ENCODE results near the gene ITPR1.

Gene ITPR1

DNA sequence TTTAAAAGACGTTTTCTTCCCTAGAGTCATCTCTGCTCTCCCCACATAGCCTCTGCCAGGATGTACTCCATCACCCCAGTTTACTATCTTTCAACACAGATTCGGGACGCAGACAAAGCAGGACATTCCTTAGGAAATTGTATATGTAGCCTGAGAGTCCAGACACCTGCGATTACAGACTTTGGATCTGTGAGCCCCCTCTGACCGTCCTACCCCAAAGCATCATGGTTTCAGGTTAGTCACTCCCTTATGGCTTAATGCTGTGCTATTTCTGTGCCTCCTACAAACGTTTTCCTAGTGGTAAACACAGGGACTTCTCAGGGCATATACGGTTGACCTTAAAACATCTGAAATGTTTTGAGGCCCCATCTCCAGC lies 252.1 kb downstream of the ITPR1 start:
- H3K4me3 ChIP-seq: no peak overlapping the region
- in situ Hi-C loops (cut with MboI; ENCODE audit: low sequenced_read_pairs): no loop called here
- no peak for DNase-seq (ENCODE audit: low spot score in 2 of 2)
- H3K27me3 ChIP-seq (ENCODE audit: low read depth): no peaks in the 10 kb centered on the region
- H3K4me1 ChIP-seq: no peaks in the 10 kb centered on the region
- no peaks in the 10 kb centered on the region for H3K9me3 ChIP-seq
- H3K36me3 ChIP-seq (replicated peaks): no peaks in the 10 kb centered on the region

DNA sequence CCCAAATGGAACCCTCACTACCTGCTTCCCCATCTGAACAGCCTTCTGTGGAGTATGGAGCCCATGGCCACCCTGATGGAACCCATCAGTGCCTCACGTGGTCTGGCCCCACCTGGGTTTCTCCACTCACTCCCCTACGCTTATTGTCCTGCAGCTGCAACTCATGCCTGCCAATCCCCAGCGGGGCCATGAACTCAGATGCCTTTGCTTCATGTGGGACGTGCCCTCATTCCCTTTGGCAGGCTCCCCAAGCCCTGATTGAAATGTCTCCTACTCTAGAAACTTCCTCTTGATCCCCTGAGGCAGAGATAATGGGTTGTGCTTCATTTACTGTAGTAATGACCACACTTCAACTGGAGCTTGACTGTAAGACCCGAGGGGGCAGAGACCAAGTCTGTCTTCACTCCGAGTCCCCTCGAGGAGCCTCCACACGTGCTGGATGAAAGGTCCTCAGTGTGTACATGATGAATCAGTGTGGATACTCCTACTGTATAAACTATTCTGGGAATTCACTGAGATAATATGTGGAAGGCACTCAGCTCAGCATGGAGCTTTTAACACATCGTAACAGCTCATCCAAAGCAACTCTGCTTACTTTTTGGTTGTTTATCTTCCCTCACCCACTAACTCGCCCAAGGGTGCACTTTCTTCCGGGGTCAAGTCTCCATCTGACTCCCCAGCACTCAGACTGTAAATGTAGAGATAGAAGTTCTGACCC lies 253.3 kb downstream of the ITPR1 start:
- Histone ChIP-seq H3K9me3 (no peaks in the 10 kb centered on the region), H3K36me3 (replicated peaks) (no peaks in the 10 kb centered on the region), H3K27me3 (ENCODE audit: low read depth) (no peaks in the 10 kb centered on the region), H3K4me3 (no peak overlapping the region), H3K4me1 (no peaks in the 10 kb centered on the region)
- no peak for DNase-seq (ENCODE audit: low spot score in 2 of 2)
- in situ Hi-C loops (cut with MboI; ENCODE audit: low sequenced_read_pairs): no loop called here

DNA sequence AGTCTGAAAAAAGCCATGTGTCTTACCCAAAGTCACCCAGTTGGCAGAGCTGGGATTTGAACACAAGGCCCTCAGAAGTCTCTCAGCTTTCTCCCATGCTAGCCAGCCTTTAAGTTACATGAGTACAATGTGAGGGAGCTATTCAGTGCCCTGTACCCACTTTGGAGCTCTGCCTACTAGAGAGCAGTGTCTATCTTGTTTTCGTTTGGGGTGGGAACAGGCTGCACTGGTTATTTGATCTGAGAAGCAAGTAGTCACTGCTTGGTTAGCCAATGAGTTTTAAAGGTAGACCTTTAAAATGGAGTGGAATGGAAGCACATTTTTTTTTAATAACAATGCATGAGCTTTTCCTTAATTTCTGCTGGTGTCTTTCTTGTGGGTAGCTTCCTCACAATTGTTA lies 255.0 kb downstream of the ITPR1 start:
- H3K27me3 ChIP-seq (ENCODE audit: low read depth): no peaks in the 10 kb centered on the region
- DNase-seq (ENCODE audit: low spot score in 2 of 2): no peak
- no peaks in the 10 kb centered on the region for H3K36me3 ChIP-seq (replicated peaks)
- H3K9me3 ChIP-seq: no peaks in the 10 kb centered on the region
- H3K4me3 ChIP-seq: no peak overlapping the region
- H3K4me1 ChIP-seq: no peaks in the 10 kb centered on the region
- in situ Hi-C loops (cut with MboI; ENCODE audit: low sequenced_read_pairs): no loop called here

DNA sequence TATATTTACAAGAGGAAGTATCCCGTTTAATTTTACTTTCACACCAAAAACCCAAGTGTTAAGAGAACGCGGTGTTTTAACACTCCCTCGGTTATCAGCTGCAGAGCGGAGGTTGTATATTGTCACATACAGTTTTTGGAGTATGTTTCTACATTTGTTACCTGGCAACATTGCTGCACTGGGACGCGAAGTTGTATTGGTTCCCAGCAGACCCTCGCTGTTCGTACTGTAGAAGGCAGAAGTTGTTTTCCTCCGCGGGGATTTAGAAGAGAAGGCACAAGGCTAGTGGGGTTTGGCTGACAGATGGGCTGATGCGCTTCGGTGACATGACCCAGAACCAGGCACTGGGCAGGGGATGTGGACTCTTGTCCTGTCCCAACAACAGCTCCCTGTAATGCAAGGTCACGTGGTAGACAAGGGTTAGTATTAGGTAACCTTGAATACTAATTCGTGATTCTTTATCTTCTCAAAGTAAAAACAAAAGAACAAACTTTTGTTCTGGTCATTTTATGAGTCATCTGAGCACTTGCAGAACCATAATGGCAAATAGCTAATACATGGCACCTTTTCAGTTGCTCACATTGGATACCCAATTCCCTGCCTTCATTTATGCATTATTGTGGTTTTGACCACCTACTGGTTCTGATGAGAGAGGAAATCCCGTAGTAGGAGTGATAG lies 255.7 kb downstream of the ITPR1 start:
- no peaks in the 10 kb centered on the region for H3K4me1 ChIP-seq

DNA sequence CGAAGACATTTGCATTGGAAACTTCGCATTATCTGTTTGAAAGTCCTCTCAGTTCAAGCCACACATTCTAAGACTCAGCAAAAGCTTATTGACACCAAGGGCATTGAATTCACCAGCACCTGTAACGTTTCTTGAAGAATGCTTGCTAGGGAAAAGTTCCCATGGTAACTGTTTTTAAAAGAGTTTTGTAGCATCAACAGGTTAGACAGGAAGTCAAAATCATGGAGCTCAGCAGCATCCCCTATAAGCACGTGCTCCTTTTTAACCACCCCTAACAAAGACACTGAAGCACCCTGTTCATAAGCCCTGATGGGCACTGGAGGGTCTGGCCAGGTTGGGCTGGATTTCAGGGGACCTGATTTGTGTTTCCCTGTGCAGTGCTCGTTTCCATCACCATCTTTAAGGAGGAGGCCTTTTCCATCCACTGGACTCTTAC lies 256.4 kb downstream of the ITPR1 start:
- Histone ChIP-seq H3K4me3 (no peak overlapping the region), H3K4me1 (no peaks in the 10 kb centered on the region), H3K9me3 (no peaks in the 10 kb centered on the region), H3K36me3 (replicated peaks) (no peaks in the 10 kb centered on the region), H3K27me3 (ENCODE audit: low read depth) (no peaks in the 10 kb centered on the region)
- DNase-seq (ENCODE audit: low spot score in 2 of 2): no peak
- in situ Hi-C loops (cut with MboI; ENCODE audit: low sequenced_read_pairs): no loop called here

More for the DNA sequence above, 255.7 kb downstream of the ITPR1 start:
- H3K4me3 ChIP-seq: no peak overlapping the region
- H3K36me3 ChIP-seq (replicated peaks): no peaks in the 10 kb centered on the region
- no peaks in the 10 kb centered on the region for H3K27me3 ChIP-seq (ENCODE audit: low read depth)
- no peak for DNase-seq (ENCODE audit: low spot score in 2 of 2)
- H3K9me3 ChIP-seq: no peaks in the 10 kb centered on the region
- in situ Hi-C loops (cut with MboI; ENCODE audit: low sequenced_read_pairs): no loop called here

DNA sequence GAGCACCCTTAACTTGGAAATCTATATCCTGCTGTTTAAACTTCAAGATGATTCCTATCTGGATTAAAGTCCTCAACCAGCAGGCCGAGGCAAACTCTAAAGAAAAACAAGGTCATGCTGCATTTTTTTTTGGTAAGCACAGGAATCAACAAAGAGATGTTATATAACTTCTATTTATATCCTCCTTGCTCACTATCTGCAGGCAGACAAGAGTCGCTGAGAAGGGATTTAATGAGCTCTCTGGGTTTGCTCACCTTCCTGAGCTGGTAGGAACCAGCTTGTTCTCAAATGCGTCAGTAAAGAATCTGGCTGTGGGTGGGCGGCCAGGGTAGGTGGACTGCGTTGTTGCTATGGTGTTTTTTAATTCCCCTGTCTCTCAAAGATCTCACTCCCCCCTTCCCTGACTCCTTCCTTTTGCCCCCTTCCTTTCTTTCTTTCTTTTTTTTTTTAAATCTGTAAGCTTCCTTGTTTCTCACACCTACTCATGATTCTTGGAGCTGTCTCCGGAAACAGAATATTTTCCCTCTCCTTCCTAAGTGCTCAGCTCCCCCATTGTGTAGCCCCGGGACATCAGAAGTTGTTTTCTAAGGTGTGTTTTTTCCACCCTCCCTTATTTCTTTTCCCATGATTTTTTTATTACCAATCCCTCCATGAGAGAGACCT lies 257.3 kb downstream of the ITPR1 start:
- Histone ChIP-seq H3K4me3 (no peak overlapping the region), H3K4me1 (no peaks in the 10 kb centered on the region), H3K27me3 (ENCODE audit: low read depth) (no peaks in the 10 kb centered on the region), H3K36me3 (replicated peaks) (no peaks in the 10 kb centered on the region), H3K9me3 (no peaks in the 10 kb centered on the region)
- DNase-seq (ENCODE audit: low spot score in 2 of 2): no peak
- in situ Hi-C loops (cut with MboI; ENCODE audit: low sequenced_read_pairs): no loop called here

DNA sequence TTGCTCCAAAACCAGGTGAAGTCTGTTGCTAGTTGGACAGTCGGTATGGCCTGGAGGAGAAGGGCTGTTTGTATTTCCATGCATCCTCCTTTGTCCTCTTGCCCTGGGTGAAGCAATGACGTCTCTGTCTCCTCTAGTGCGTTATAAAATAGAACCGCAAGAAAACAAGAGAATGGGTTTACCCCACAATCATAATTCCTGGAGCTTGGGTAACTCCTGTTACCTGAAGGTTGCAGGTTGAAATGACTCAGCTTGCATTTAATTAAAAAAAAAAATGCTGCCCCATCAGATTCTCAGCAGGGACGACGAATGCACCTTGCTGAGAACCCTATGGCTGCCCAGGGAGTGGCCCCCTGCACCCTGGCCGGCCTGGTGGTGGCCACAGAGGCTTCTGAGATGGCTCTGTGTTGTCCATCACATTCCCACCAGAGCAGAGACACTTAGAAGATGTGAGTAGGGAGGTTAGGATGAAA lies 257.9 kb downstream of the ITPR1 start:
- Histone ChIP-seq H3K4me3 (no peak overlapping the region), H3K4me1 (no peaks in the 10 kb centered on the region), H3K9me3 (no peaks in the 10 kb centered on the region), H3K27me3 (ENCODE audit: low read depth) (no peaks in the 10 kb centered on the region), H3K36me3 (replicated peaks) (no peaks in the 10 kb centered on the region)
- in situ Hi-C loops (cut with MboI; ENCODE audit: low sequenced_read_pairs): no loop called here
- DNase-seq (ENCODE audit: low spot score in 2 of 2): no peak

DNA sequence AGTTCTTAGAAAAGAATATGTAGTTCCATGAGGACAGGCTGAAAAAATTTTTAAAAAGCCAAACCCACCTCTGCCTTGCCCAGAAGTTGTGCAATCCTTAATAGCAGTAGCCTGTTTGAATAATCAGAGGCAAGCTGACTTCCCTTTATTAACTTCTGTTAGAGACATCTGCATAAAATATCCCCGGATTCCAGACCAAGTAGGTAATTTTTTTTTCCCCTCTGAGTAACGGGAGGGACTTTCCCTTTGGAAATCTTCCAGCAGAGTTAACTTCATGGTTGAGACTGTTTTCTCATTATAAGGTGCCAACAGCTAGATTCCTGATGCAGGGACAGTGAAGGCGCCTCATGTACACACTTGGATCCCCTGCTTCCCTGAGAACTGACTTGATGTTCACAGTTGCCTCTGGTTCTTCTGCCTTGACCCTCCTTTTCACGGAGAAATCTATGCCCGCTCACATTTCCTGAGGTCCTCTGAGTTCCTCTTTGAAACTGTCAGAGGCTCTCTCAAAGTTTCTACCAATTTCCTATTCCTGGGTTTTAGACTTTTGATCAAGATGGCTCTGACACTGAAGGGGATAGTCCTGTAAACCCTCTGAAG lies 258.5 kb downstream of the ITPR1 start:
- Histone ChIP-seq H3K4me1 (no peaks in the 10 kb centered on the region), H3K9me3 (no peaks in the 10 kb centered on the region), H3K36me3 (replicated peaks) (no peaks in the 10 kb centered on the region), H3K27me3 (ENCODE audit: low read depth) (no peaks in the 10 kb centered on the region), H3K4me3 (no peak overlapping the region)
- DNase-seq (ENCODE audit: low spot score in 2 of 2): no peak
- in situ Hi-C loops (cut with MboI; ENCODE audit: low sequenced_read_pairs): no loop called here

DNA sequence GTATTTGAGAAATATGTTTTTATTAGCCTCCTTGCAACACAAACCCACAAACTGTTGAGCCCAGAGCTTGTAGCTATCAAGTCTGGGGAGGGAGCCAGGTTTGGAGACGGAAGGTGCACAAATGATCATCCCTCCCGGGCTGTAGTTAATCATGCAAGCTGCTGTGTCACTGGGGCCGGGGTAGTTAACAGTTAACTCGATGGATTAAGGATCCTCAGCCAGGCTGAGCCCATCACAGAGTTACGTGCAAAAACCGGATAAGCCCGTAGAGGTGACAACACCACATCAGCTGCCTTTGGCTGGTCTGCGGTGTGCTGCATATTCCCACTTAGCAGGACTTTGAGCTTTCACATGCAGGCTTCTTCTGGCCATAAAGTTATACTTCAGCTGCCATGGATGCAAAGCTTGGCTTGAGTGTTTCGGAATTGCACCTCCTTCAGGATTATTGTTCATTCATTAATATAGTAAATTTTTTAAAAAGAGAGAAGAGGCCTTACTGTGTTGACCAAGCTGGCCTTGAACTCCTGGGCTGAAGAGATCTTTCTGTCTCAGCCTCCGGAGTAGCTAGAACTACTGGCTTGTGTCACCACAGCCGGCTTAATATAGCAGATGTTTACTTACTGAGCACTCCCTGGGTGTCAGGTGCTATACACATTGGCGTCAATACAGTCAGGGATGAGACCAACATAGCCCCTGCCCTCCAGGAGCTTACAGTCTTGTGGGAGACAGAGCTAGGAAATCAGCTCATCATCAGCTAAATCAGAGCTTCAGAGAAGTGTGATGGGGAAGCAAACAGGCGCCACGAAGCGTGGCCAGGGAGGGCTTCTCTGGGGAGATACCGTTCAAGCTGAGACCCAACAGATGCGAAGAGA lies 259.3 kb downstream of the ITPR1 start:
- H3K36me3 ChIP-seq (replicated peaks): no peaks in the 10 kb centered on the region
- no peaks in the 10 kb centered on the region for H3K4me1 ChIP-seq
- in situ Hi-C loops (cut with MboI; ENCODE audit: low sequenced_read_pairs): no loop called here
- no peaks in the 10 kb centered on the region for H3K27me3 ChIP-seq (ENCODE audit: low read depth)
- no peaks in the 10 kb centered on the region for H3K9me3 ChIP-seq
- no peak overlapping the region for H3K4me3 ChIP-seq
- no peak for DNase-seq (ENCODE audit: low spot score in 2 of 2)

DNA sequence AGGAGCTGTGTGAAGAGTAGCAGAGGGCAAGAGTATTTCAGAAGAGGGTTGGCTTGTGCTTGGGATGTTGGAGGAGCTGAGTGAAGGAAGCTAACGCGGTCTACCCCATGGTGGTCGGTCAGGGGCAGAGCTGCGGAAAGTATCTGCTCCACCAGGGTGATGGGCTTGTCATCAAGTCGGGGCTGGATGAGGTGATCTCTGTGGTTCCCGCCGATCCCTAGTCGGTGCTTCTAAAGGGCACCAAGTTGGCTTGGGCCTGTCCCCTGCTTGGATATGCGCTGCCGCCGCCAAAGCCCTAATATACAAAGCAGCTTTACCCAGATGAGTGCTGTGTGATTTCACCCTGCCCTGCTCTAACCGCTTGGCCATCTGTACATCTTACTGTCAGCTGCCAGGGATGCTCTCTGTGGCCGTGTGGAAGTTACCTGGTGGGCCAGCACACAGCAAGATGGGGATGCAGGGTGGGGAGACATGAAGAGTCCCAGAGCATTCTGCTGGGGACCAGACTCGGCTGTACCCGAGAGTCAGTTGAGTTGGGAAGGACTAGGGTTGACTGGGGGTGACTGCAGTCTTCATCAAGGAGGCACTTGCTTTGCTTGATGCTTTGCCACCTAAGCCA lies 260.0 kb downstream of the ITPR1 start:
- no peak for DNase-seq (ENCODE audit: low spot score in 2 of 2)
- Histone ChIP-seq H3K36me3 (replicated peaks) (no peaks in the 10 kb centered on the region), H3K9me3 (no peaks in the 10 kb centered on the region), H3K27me3 (ENCODE audit: low read depth) (no peaks in the 10 kb centered on the region), H3K4me3 (no peak overlapping the region), H3K4me1 (no peaks in the 10 kb centered on the region)
- in situ Hi-C loops (cut with MboI; ENCODE audit: low sequenced_read_pairs): no loop called here

DNA sequence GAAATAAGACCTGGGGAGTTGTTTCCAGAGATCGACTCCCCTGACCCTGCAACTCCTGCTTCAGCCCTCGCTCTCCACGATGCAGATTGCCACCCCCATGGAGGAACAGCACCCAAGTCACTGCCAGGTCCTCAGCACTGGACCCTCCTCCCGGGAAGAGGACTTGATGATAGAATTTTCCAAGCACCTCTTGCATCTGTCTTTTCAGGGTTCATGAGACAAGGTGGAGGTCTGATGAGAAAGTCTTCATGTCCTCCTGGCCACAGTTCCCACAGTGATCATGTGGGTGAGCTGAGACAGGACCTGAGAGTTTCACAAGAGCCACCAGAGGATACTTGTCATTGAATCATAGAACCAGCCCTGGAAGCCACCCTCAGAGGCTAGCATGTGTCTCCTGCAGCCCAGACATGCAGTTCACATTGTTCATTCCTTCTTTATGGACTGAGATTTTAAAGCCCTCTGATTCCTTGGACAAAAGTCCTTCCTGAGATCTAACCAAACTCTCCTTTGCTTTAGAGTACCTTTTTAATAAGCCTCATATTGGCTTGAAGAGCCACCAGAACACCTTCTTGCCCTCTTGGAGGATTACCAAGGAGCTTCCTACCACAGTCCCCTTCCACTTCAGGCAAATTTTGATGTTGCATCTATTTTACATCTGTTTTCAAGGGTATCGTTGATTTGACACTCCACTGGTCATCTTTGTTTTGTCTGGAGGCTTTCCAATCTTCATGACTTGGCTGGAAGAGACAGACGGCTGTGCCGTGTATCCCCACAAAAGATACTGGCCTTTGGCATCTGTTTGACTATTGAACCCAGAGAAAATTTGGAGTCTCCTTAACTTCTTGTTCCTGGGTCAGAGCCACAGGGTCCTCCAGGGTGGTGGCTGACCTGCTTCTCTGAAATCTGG lies 261.3 kb downstream of the ITPR1 start:
- Histone ChIP-seq H3K36me3 (replicated peaks) (no peaks in the 10 kb centered on the region), H3K27me3 (ENCODE audit: low read depth) (no peaks in the 10 kb centered on the region), H3K4me3 (no peak overlapping the region), H3K4me1 (no peaks in the 10 kb centered on the region), H3K9me3 (no peaks in the 10 kb centered on the region)
- in situ Hi-C loops (cut with MboI; ENCODE audit: low sequenced_read_pairs): no loop called here
- DNase-seq (ENCODE audit: low spot score in 2 of 2): no peak

DNA sequence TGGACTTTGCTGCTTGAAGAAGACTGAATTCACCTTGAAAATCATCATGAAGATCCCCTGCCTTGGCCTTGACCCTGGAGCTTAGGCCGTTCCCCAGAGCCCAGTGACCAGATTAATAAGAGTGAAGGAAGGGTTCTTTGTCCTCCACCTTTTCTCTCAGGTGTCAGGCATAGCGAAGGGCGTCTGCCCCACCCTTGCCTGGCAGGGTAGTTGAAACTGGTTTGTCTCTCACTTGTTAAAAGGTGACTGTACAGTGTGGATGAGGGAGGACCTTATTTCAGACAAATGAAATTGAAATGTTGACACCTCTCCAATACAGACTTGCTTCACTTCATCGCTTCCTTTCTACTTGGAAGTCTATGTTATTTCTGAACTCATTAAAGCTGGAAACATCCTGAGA lies 262.4 kb downstream of the ITPR1 start:
- H3K9me3 ChIP-seq: no peaks in the 10 kb centered on the region
- H3K4me1 ChIP-seq: no peaks in the 10 kb centered on the region
- H3K4me3 ChIP-seq: no peak overlapping the region
- no peak for DNase-seq (ENCODE audit: low spot score in 2 of 2)
- no peaks in the 10 kb centered on the region for H3K36me3 ChIP-seq (replicated peaks)
- no peaks in the 10 kb centered on the region for H3K27me3 ChIP-seq (ENCODE audit: low read depth)
- in situ Hi-C loops (cut with MboI; ENCODE audit: low sequenced_read_pairs): no loop called here
